ENCODE results near the gene LDHD.

LDHD gene

GRCh38 chr16:75114179-75114945 lies 2.2 kb downstream of the LDHD start:
- no peak for DNase-seq

DNA sequence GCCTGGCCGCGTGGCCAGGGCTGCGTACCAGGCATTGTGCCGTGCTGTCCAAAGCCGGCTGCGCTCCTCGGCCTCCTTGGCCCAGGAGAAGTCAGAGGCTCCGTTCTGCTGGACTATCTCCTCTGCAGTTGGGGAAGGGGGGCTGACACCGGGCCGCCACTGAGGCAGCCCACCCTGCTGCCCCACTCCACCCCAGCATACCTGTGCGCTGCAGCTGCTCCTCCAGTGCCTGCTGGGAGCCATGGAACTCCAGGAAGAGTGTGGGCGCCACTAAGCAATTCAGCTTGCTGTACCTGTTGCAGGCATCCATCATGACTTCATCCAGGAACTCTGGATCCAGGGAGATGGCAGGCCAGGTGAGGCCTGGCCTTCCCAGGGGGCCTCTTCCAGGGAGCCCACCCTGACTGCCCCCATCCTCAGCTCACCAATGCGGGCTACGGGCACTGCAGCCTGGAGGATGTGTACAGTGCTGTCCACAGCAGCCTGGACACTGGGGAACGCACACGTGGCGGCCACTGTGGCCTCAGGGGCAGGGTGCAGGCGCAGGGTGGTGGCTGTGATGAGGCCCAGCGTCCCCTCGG lies 2.9 kb downstream of the LDHD start:
- DNase-seq, result no peak

DNA sequence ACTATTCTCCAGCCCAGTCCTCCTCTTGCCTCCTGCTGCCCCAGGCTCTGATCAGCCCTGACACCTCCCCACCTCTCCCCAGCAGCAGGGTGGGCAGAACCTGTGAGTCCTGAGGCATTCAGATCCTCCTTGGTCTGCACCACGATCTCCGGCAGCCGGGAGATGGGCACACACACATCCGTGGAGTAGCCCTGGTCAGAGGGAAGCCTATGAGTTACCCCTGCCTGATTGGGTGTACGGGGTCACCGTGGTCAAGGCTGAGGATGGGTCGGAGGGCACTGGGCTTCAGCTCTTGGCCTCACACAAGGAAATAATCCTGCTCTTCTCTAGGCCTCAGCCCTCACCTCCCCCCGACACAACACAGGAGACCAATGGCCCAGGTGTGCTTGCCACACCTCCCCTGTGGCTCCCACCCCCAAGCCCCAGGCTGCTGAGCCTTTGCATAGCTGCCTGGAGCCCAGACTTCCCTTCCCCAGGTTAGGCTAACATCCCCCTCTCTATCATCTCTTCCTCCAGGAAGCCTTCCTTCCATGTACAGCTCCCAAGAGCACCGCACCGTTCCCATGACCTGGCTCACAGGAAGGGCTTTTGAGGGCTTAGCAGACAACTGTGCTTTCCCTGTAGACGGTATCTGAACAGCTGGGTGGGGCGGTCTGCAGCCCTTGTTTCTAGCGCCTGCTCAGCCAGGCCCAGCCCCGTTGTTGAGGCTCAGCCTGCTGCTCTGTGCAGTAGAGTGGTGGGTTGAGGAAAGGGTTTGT lies 3.7 kb downstream of the LDHD start:
- no peak for DNase-seq

GRCh38 chr16:75111961-75112733 lies 4.4 kb downstream of the LDHD start:
- DNase-seq, result peak; percentile 32

- DNase-seq, result no peak
Observed at GRCh38 chr16:75111514-75111940, 5.1 kb downstream of the LDHD start.

- peak; percentile 96 for DNase-seq
Observed at GRCh38 chr16:75110637-75111513, 5.7 kb downstream of the LDHD start.

DNA sequence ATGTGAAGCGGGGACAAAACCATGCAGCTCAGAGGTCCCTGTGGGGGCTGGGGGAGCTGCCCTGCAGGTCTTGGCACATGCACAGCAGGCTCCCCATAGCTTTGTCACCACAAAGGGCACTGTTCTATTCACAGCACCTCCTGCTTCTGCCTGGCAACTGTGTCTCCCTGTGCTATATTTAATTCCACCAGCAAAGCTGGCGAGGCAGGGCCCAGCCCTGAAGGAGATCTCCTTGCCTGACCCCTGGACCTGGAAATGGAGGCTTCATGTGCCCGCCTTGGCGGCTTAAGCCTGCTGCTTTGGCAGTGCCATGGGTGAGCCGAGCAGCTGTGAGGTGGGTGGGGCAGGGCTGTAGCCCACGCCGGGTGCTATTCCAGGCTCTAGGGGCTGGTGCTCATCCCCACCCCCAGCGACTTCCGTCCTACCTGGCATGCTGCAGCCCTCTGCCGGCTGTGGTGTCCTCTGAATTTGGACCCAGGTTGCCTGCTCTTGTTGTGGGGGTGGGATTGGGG lies 6.8 kb downstream of the LDHD start:
- no peak for DNase-seq

DNA sequence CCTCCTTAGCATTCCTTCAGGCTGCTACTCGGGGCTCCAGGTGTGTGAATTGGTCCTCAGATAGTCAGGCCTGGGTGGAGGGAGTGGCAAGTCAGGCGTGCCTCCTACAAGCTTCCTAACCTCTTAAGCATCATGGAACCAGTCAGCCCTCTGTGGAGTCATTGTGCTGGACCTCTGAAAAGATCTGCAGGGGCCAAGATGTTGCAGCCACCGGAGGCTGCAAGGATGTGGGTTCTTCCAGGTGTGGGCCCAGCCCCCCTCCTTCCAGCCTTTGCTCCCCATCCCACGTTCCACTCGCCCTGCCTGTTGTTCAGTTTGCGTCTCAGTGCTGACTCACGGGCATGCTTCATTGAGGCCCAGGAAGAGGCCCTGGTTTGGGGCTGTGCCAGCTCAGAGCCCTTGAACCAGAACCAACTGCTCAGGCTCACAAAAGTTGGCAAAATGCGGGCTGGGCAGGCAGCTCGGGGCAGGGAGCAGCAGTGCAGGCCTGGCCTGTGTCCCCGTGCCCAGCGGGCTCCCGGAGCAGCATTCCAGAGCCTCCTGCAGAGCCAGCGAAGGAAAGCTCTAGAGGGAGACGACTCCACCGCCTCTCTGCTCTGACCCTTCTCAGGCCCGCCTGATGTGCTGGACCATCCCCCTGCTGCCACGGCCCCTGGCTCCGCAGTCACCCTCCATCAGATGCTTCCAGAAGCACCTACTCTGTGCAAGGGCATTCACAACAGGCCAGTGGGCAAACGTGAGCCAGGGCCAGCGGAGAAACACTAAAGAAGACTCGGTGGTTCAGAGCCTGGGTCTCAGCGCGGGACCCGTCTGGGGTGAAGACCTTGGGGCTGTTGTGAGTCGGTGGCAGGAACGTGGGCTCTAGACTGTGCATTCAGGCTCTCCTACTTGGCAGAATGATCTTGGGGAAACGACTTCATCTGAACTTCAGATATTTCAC lies 7.5 kb downstream of the LDHD start:
- DNase-seq, result peak; percentile 82

- no peak for DNase-seq
Observed at GRCh38 chr16:75107505-75107904, 9.1 kb downstream of the LDHD start.

DNA sequence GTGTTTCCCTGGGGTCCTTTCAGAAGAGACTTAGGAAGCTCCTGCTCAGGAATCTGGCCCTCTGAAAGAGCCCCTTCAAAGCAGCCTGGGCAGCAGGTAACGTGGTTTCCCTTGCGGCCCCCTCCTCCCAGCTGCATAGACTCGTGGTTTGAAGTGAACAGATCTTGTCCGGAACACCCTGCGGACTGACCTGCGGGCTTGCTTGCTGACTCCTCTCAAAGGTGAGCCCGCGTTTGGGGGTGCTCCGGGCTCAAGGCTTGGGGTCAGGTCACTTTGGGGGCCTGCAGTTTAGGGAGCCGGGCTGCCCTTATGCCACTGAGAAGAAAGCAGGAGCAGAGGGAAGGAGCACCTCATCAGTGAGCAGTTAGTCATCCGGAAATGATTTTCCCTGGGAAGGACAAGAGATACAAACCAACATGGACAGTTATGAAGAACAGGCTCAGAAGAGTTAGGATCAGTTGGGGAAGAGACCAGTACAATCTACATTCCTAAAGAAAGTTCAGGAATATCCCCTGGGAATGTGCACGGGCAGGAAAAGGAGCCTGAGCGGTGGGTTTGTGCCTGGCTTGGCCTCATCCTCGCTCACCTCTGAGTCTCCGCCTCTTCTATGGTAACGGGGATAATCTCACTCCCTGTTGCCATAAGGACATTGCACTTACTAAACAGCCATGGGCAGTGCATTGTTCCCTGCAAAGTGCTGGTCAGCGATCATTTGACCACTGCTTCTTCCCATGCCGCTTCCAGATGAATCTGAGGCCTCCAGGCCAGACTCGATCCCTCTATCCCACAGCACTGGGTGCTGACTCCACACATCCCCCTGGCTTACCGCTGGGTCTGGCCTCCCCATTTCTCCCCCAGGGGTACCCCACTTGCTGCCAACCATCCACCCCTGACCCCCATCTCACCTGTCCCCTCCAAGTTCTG lies 10.0 kb downstream of the LDHD start:
- no peak for DNase-seq

DNA sequence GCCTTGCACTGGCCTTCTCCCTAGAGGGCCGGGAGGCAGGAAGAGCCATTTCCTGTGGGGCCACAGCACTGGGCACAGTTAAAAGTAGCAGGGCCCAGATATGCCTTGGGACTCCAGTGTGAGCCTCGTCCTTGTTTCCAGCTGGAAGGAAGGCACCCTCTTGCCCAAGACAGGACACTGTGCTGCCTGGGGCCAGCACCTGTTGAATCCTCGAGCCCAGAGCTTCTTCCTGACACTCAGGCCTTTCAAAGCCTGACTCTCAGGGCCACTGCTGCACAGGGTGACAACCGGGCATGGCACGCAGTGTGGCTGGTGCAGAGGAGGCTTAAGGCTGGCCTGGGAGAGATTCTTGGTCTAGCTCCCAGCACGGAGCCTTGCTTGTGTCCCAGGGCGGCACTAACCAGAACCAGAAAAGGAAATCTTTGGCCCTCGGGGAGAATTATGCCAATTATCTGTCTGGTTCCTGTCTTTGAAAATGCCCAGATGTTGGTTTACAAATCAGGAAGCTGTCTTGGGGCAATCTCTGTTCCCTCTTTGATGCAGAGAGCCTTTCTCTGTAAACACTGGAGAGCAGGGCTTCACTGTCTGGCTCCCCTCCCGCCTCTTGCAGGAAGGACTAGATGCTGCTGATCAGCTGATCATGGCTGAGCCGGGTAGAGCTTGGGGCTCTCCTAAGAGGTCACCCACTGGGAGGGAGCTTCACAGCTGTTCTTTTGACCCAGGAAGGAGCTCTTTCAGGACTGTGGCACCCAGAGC lies 11.1 kb downstream of the LDHD start:
- DNase-seq, result peak; percentile 73

GRCh38 chr16:75104836-75105235 lies 11.7 kb downstream of the LDHD start:
- no peak for DNase-seq

DNA sequence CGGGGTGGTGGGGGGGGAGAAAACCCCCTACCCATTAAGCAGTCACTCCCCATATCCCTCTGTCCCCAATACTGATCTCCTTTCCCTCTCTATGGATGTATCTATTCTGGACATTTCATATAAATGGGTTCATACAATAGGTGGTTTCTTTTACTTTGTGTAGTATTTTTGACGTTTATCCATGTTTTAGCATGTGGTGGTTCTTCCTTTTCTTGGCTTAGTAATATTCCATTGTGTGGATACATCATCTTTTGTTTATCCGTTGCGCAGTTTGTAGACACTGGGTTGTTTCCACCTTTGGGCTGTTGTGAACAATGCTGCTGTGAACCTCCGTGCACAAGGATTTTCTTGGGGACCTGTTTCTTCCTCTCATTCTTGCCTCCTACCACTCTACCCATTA lies 12.6 kb downstream of the LDHD start:
- DNase-seq, result no peak

GRCh38 chr16:75102595-75102994 lies 14.0 kb downstream of the LDHD start:
- DNase-seq, result no peak

- no peak for DNase-seq
Observed at GRCh38 chr16:75101635-75102034, 14.9 kb downstream of the LDHD start.

- no peak for DNase-seq
Observed at GRCh38 chr16:75100603-75100990, 16.0 kb downstream of the LDHD start.

DNA sequence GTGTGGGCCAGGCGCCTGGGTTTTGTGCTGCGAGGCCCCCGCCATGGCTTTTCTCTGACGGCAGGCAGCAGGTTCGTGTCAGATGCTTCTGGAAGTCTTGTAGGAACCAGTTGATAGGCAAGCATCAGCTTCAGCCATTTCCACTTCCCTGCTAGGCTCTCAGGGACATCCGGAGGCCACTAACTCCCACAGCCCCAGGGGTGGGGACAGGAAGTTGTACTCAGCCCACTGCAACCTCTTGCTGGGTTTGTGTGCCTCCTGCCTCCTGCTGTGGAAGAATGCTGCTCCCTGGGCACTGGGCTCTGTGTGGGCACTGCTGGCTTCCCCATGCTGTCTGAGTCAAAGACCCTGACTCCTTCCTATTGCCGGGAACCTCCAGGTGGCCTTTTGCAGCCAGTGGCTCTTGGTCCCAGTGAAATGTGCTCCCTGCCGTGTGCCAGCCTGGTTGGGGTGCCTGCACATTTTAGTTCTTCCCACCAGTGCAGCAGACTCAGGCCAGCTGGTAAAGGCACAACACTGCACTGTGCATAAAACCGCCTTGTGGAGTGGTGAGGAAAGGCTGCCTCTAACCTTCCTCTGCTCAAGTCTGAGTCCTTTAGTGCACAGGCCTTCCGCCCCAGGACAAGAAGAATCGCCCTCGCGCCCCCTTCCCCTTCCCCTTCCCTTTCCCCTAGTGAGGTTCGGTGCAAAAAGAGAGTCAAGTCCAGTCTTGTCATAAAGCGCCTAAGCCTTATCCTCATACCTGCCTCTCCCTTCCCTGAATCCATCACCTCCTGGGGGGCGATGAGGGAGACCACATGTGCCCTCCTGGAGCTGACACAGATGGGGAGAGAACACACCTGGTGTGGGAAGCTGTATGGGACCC lies 16.6 kb downstream of the LDHD start:
- DNase-seq, result peak; percentile 69
